HG03558 (cell line): ENCODE data around the gene TPST2.

Source experiments
- ATAC-seq: cut with Tn5 transposase; IDR thresholded peaks from one replicate; pipeline ENCODE4 v1.9.1; 2021; ENCODE audit warnings: moderate number of reproducible peaks; ENCODE audit not compliant: unreplicated experiment; ENCODE audit errors: extremely low read depth

TPST2 gene

GRCh38 chr22:26508148-26508547 is 81.8 kb downstream of the TPST2 start:
- no peak for ATAC-seq

- ATAC-seq, result no peak
Observed at GRCh38 chr22:26503758-26504157, 86.2 kb downstream of the TPST2 start.

- no peak for ATAC-seq
Observed at GRCh38 chr22:26502688-26503561, 87.0 kb downstream of the TPST2 start.

- ATAC-seq, result no peak
Observed at GRCh38 chr22:26501996-26502395, 87.9 kb downstream of the TPST2 start.

GRCh38 chr22:26499188-26499703 is 90.7 kb downstream of the TPST2 start:
- ATAC-seq, result no peak

- no peak for ATAC-seq
Observed at GRCh38 chr22:26496456-26496855, 93.5 kb downstream of the TPST2 start.

GRCh38 chr22:26494506-26494905 is 95.4 kb downstream of the TPST2 start:
- no peak for ATAC-seq

GRCh38 chr22:26492220-26492619 is 97.7 kb downstream of the TPST2 start:
- no peak for ATAC-seq

- ATAC-seq, result no peak
Observed at GRCh38 chr22:26489447-26490036, 100.4 kb downstream of the TPST2 start.

- ATAC-seq, result no peak
Observed at GRCh38 chr22:26487996-26488395, 101.9 kb downstream of the TPST2 start.

GRCh38 chr22:26486394-26486793 is 103.5 kb downstream of the TPST2 start:
- no peak for ATAC-seq

- ATAC-seq, result no peak
Observed at GRCh38 chr22:26485806-26486390, 104.0 kb downstream of the TPST2 start.

GRCh38 chr22:26485013-26485412 is 104.9 kb downstream of the TPST2 start:
- ATAC-seq, result no peak

- ATAC-seq, result no peak
Observed at GRCh38 chr22:26484360-26484706, 105.6 kb downstream of the TPST2 start.

GRCh38 chr22:26483439-26484359 is 106.2 kb downstream of the TPST2 start, which contains the start of the genes HPS4 and SRRD:
Gene HPS4, minus strand, starts transcription at chr22:26483783. Its CDS starts 2,021 bp downstream, at chr22:26481762.
Gene SRRD, plus strand, starts transcription at chr22:26483877. Its CDS starts 14 bp downstream, at chr22:26483891.
- peak; percentile 36 for ATAC-seq

- no peak for ATAC-seq
Observed at GRCh38 chr22:26483043-26483438, 106.9 kb downstream of the TPST2 start.

GRCh38 chr22:26482161-26482560 is 107.8 kb downstream of the TPST2 start:
- ATAC-seq, result no peak

- ATAC-seq, result no peak
Observed at GRCh38 chr22:26481694-26482093, 108.2 kb downstream of the TPST2 start.

- ATAC-seq, result no peak
Observed at GRCh38 chr22:26481112-26481693, 108.7 kb downstream of the TPST2 start.

GRCh38 chr22:26480611-26480932 is 109.4 kb downstream of the TPST2 start:
- ATAC-seq, result no peak
